ENCODE results near the gene SPACDR. TPM values are rescaled to one million over a fixed set of nuclear protein-coding genes. Genes with fewer than 3 reads are reported as not detected.
A peak's percentile ranks its signal among the peaks of the same experiment; 100 is the strongest.
"Not testable (repeated sequence)": the region's sequence is repeated elsewhere in the genome, so short reads cannot be mapped to it uniquely, and the experiment has no call there.

SPACDR gene
- total and polyA plus RNA-seq, 9 of the 15 experiments (the other 6 are each of a cell fraction or from before 2014, with no cell fraction given): 0.07 to 0.55 (median 0.14) TPM; not detected in 1

- TF ChIP-seq ZNF655 (CRISPR knock-in tag; IDR thresholded peaks at IDR 0.05) (no peak), SMARCA5 (IDR thresholded peaks at IDR 0.05) (peak; percentile 85), ZNF143 (CRISPR knock-in tag; IDR thresholded peaks at IDR 0.05) (no peak), RBM17 (IDR thresholded peaks at IDR 0.05; ENCODE audit: borderline replicate concordance, low read depth, low read length) (no peak), KLF13 (tag; IDR thresholded peaks at IDR 0.05; ENCODE audit: borderline replicate concordance, low read depth) (no peak), KDM1A (IDR thresholded peaks at IDR 0.05) (peak; percentile 81 to 90), ZFP36 (IDR thresholded peaks at IDR 0.05; ENCODE audit: low read depth, low read length, partially characterized antibody) (peak; percentile 90), ZNF311 (CRISPR knock-in tag; IDR thresholded peaks at IDR 0.05) (no peak), JUN (IDR thresholded peaks at IDR 0.05; ENCODE audit: borderline replicate concordance, low read depth, low read length) (no peak), JUN (CRISPR knock-in tag; IDR thresholded peaks at IDR 0.05; ENCODE audit: borderline replicate concordance) (no peak), PTBP1 (IDR thresholded peaks at IDR 0.05; ENCODE audit: low read depth, low read length) (no peak; the same call in 1 of the 2 replicates), XRCC5 (IDR thresholded peaks at IDR 0.05; ENCODE audit: low read depth, low read length) (0 out of 2 replicates have a peak, but pooled peaks have one; percentile 27), SRSF1 (IDR thresholded peaks at IDR 0.05; ENCODE audit: low read depth, low read length) (no peak), MED1 (CRISPR knock-in tag; IDR thresholded peaks at IDR 0.05; ENCODE audit: borderline replicate concordance) (no peak), ZNF280B (CRISPR knock-in tag; IDR thresholded peaks at IDR 0.05) (no peak), RBM25 (IDR thresholded peaks at IDR 0.05; ENCODE audit: low read depth, low read length, severe bottlenecking) (peak; percentile 97), ZNF124 (CRISPR knock-in tag; IDR thresholded peaks at IDR 0.05) (no peak)
- TF ChIP-seq, protein P1, sequence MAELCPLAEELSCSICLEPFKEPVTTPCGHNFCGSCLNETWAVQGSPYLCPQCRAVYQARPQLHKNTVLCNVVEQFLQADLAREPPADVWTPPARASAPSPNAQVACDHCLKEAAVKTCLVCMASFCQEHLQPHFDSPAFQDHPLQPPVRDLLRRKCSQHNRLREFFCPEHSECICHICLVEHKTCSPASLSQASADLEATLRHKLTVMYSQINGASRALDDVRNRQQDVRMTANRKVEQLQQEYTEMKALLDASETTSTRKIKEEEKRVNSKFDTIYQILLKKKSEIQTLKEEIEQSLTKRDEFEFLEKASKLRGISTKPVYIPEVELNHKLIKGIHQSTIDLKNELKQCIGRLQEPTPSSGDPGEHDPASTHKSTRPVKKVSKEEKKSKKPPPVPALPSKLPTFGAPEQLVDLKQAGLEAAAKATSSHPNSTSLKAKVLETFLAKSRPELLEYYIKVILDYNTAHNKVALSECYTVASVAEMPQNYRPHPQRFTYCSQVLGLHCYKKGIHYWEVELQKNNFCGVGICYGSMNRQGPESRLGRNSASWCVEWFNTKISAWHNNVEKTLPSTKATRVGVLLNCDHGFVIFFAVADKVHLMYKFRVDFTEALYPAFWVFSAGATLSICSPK (IDR thresholded peaks at IDR 0.05; ENCODE audit: borderline replicate concordance): no peak
Observed at GRCh38 chr7:100504887-100505611, 41.0 kb upstream of the SPACDR start (continued).

DNA sequence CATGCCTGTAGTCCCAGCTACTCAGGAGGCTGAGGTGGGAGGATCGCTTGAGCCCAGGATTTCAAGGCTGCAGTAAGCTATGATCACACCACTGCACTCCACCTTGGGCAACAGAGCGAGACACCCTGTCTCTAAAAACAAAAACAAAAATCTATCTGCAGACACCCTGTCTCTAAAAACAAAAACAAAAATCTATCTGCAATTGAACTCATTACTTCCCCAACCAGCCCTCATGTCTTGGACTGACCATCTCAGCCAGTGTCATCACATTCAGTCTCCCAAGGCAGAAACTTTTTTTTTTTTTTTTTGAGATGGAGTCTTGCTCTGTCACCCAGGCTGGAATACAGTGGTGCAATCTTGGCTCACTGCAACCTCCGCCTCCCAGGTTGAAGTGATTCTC, 40.0 kb upstream of the SPACDR start:
- intact Hi-C loops (cut with micrococcal nuclease): loop anchor here (5.0 kb wide), 1 partner anchor 33 kb away; the partner anchor contains the start of gene AGFG2
- H3K4me2 ChIP-seq (ENCODE audit: insufficient read depth, low read length); H3K36me3 ChIP-seq (ENCODE audit: control insufficient read depth, insufficient read depth, low read length); FAIRE-seq; H3K79me2 ChIP-seq (ENCODE audit: control insufficient read depth, insufficient read depth, low read length); POLR2A ChIA-PET; CTCF ChIA-PET (ENCODE audit: low intra/inter-chr PET ratio); H4K20me1 ChIP-seq (replicated peaks; ENCODE audit: control insufficient read depth, insufficient read depth, low read length); H3K27me3 ChIP-seq (ENCODE audit: control insufficient read depth in 2 of 2, insufficient read depth in 2 of 2, low read length in 2 of 2); H3K9me1 ChIP-seq (ENCODE audit: control insufficient read depth, insufficient read depth, low read length); H3K9me3 ChIP-seq (replicated peaks; ENCODE audit: control insufficient read depth, insufficient read depth, low read depth, low read length); in situ Hi-C loops (cut with MboI); H3K27ac ChIP-seq (ENCODE audit: extremely low read depth, low read depth, low read length); H3K9ac ChIP-seq (ENCODE audit: insufficient read depth in 1 of 2, low read depth in 2 of 2, low read length in 2 of 2); BruUV-seq (replicated peaks); H3K4me3 ChIP-seq; DNase-seq (ENCODE audit: extremely low read depth in 1 of 4, low spot score in 3 of 4); ATAC-seq: not testable (repeated sequence)
- Histone ChIP-seq H2AFZ (ENCODE audit: low read depth, low read length) (peak overlapping the region; percentile 58), H3K4me1 (replicated peaks in 1 of 2; ENCODE audit: control insufficient read depth in 2 of 2, insufficient read depth in 2 of 2, low read length in 2 of 2) (peaks cover 4 to 22% of the 10 kb centered on the region in 2 experiments; a peak in 3 of 5 replicates)
- 79% methylated on average over 3 of the region's 3 CpGs for WGBS (ENCODE audit: insufficient coverage, low coverage, missing lambda C conversion rate)

Data from K562 (cell line).